Measurements from ENCODE around the gene POU2F2.

Gene POU2F2

GRCh38 chr19:42125536-42125935 is 6.7 kb downstream of the POU2F2 start:
- no peak for DNase-seq (ENCODE audit: low spot score)

- DNase-seq (ENCODE audit: low spot score) = no peak
Measured at GRCh38 chr19:42124386-42124901, 7.8 kb downstream of the POU2F2 start.

- DNase-seq (ENCODE audit: low spot score) = no peak
Measured at GRCh38 chr19:42123765-42124164, 8.5 kb downstream of the POU2F2 start.

GRCh38 chr19:42122691-42123607 is 9.3 kb downstream of the POU2F2 start:
- DNase-seq (ENCODE audit: low spot score) = no peak

GRCh38 chr19:42121656-42122069 is 10.6 kb downstream of the POU2F2 start:
- no peak for DNase-seq (ENCODE audit: low spot score)

GRCh38 chr19:42121036-42121621 is 11.1 kb downstream of the POU2F2 start:
- no peak for DNase-seq (ENCODE audit: low spot score)

GRCh38 chr19:42120276-42120980 is 11.8 kb downstream of the POU2F2 start:
- DNase-seq (ENCODE audit: low spot score) = no peak

- no peak for DNase-seq (ENCODE audit: low spot score)
Measured at GRCh38 chr19:42117076-42117475, 15.2 kb downstream of the POU2F2 start.

- DNase-seq (ENCODE audit: low spot score) = no peak
Measured at GRCh38 chr19:42116308-42117075, 15.8 kb downstream of the POU2F2 start.

GRCh38 chr19:42115705-42116104 is 16.5 kb downstream of the POU2F2 start:
- DNase-seq (ENCODE audit: low spot score) = no peak

- DNase-seq (ENCODE audit: low spot score) = no peak
Measured at GRCh38 chr19:42115219-42115618, 17.0 kb downstream of the POU2F2 start.

GRCh38 chr19:42114412-42114811 is 17.8 kb downstream of the POU2F2 start:
- no peak for DNase-seq (ENCODE audit: low spot score)

GRCh38 chr19:42113641-42114348 is 18.5 kb downstream of the POU2F2 start:
- no peak for DNase-seq (ENCODE audit: low spot score)

GRCh38 chr19:42111811-42112210 is 20.4 kb downstream of the POU2F2 start:
- DNase-seq (ENCODE audit: low spot score) = no peak

- no peak for DNase-seq (ENCODE audit: low spot score)
Measured at GRCh38 chr19:42111384-42111783, 20.9 kb downstream of the POU2F2 start.

GRCh38 chr19:42110658-42111057 is 21.6 kb downstream of the POU2F2 start:
- DNase-seq (ENCODE audit: low spot score) = no peak

GRCh38 chr19:42109896-42110295 is 22.4 kb downstream of the POU2F2 start:
- DNase-seq (ENCODE audit: low spot score) = no peak

GRCh38 chr19:42108527-42109389 is 23.5 kb downstream of the POU2F2 start:
- peak; percentile 88 for DNase-seq (ENCODE audit: low spot score)

- DNase-seq (ENCODE audit: low spot score) = no peak
Measured at GRCh38 chr19:42105368-42105767, 26.9 kb downstream of the POU2F2 start.

- no peak for DNase-seq (ENCODE audit: low spot score)
Measured at GRCh38 chr19:42102877-42103276, 29.4 kb downstream of the POU2F2 start.

Data from HuH-7.5 (cell line).